Ectodermal cell (in vitro differentiated cells): Measurements from ENCODE around the gene RPA3.

Experiments
- H3K27ac ChIP-seq: 2 replicates; pipeline ENCODE4 v1.7.0; 2013; ENCODE audit warnings: mild to moderate bottlenecking, low read depth, low read length; ENCODE audit not compliant: insufficient read depth, poor library complexity, severe bottlenecking
- H3K27me3 ChIP-seq: 2 replicates; pipeline ENCODE4 v1.7.0; 2013; ENCODE audit warnings: mild to moderate bottlenecking, low read length; ENCODE audit not compliant: insufficient read depth, control insufficient read depth, poor library complexity, severe bottlenecking
- H3K36me3 ChIP-seq: one replicate; pipeline ENCODE4 v1.7.0; 2013; ENCODE audit warnings: low read length; ENCODE audit not compliant: control insufficient read depth, insufficient read depth
- H3K4me1 ChIP-seq: one replicate; pipeline ENCODE4 v1.7.0; 2013; ENCODE audit warnings: low read length; ENCODE audit not compliant: control insufficient read depth, insufficient read depth
- H3K4me3 ChIP-seq: 2 replicates; pipeline ENCODE4 v1.7.0; 2013; ENCODE audit warnings: low read depth, low read length, control low read depth; ENCODE audit not compliant: insufficient read depth
- H3K9me3 ChIP-seq: 2 replicates; pipeline ENCODE4 v1.7.0; 2013; ENCODE audit warnings: mild to moderate bottlenecking, low read length, moderate library complexity; ENCODE audit not compliant: control insufficient read depth
- WGBS, 2 experiments: methylation state at CpG; one replicate each; pipeline ENCODE4 v1.1.7; 2013; ENCODE audit warnings: missing lambda C conversion rate in 2 of 2; 5-methylcytosine and 5-hydroxymethylcytosine counted together

Gene RPA3

GRCh38 chr7:7707246-7707645 lies 11.2 kb downstream of the RPA3 start:
- no peaks in the 10 kb centered on the region for H3K27me3 ChIP-seq
- H3K36me3 ChIP-seq, result no peaks in the 10 kb centered on the region
- no peak overlapping the region for H3K27ac ChIP-seq
- H3K4me1 ChIP-seq, result peaks cover 11% of the 10 kb centered on the region
- H3K9me3 ChIP-seq, result no peaks in the 10 kb centered on the region
- H3K4me3 ChIP-seq, result no peak overlapping the region
- WGBS, 2 experiments, result 89 to 97% methylated on average over 2 of the region's 2 CpGs

GRCh38 chr7:7706556-7707172 lies 11.7 kb downstream of the RPA3 start:
- H3K27ac ChIP-seq, result no peak overlapping the region
- 84 to 97% methylated on average over 4 of the region's 4 CpGs for WGBS, 2 experiments
- no peaks in the 10 kb centered on the region for H3K36me3 ChIP-seq
- peaks cover 11% of the 10 kb centered on the region for H3K4me1 ChIP-seq
- H3K9me3 ChIP-seq, result no peaks in the 10 kb centered on the region
- H3K4me3 ChIP-seq, result no peak overlapping the region
- H3K27me3 ChIP-seq, result no peaks in the 10 kb centered on the region

GRCh38 chr7:7706101-7706511 lies 12.3 kb downstream of the RPA3 start:
- Histone ChIP-seq H3K27ac (no peak overlapping the region), H3K4me1 (peaks cover 11% of the 10 kb centered on the region), H3K4me3 (no peak overlapping the region), H3K27me3 (no peaks in the 10 kb centered on the region), H3K9me3 (no peaks in the 10 kb centered on the region), H3K36me3 (no peaks in the 10 kb centered on the region)
- whole genome bisulfite sequencing, 2 experiments, result 89 to 93% methylated on average over 1 of the region's 1 CpG

- H3K4me1 ChIP-seq, result peaks cover 11% of the 10 kb centered on the region
- H3K27ac ChIP-seq, result no peak overlapping the region
- WGBS, 2 experiments, result 80 to 100% methylated on average over 1 to 2 of the region's 2 CpGs
- no peaks in the 10 kb centered on the region for H3K36me3 ChIP-seq
- no peaks in the 10 kb centered on the region for H3K27me3 ChIP-seq
- H3K9me3 ChIP-seq, result no peaks in the 10 kb centered on the region
- H3K4me3 ChIP-seq, result no peak overlapping the region
Observed at GRCh38 chr7:7705318-7705717, 13.1 kb downstream of the RPA3 start.

GRCh38 chr7:7704867-7705266 lies 13.5 kb downstream of the RPA3 start:
- H3K4me1 ChIP-seq, result peaks cover 11% of the 10 kb centered on the region
- no peaks in the 10 kb centered on the region for H3K36me3 ChIP-seq
- H3K9me3 ChIP-seq, result no peaks in the 10 kb centered on the region
- WGBS, 2 experiments, result 85 to 96% methylated on average over 4 of the region's 4 CpGs
- H3K27me3 ChIP-seq, result no peaks in the 10 kb centered on the region
- H3K27ac ChIP-seq, result no peak overlapping the region
- no peak overlapping the region for H3K4me3 ChIP-seq

- H3K36me3 ChIP-seq, result no peaks in the 10 kb centered on the region
- no peak overlapping the region for H3K4me3 ChIP-seq
- no peaks in the 10 kb centered on the region for H3K27me3 ChIP-seq
- WGBS, 2 experiments, result 94 to 97% methylated on average over 7 of the region's 7 CpGs
- no peaks in the 10 kb centered on the region for H3K9me3 ChIP-seq
- H3K27ac ChIP-seq, result no peak overlapping the region
- H3K4me1 ChIP-seq, result peaks cover 6% of the 10 kb centered on the region
Observed at GRCh38 chr7:7703427-7703826, 15.0 kb downstream of the RPA3 start.

- H3K4me1 ChIP-seq, result peaks cover 4% of the 10 kb centered on the region
- H3K27me3 ChIP-seq, result no peaks in the 10 kb centered on the region
- no peaks in the 10 kb centered on the region for H3K36me3 ChIP-seq
- H3K9me3 ChIP-seq, result no peaks in the 10 kb centered on the region
- 91 to 94% methylated on average over 3 to 4 of the region's 4 CpGs for WGBS, 2 experiments
- H3K27ac ChIP-seq, result no peak overlapping the region
- no peak overlapping the region for H3K4me3 ChIP-seq
Observed at GRCh38 chr7:7702826-7703225, 15.6 kb downstream of the RPA3 start.

GRCh38 chr7:7701527-7701926 lies 16.9 kb downstream of the RPA3 start:
- H3K27ac ChIP-seq, result no peak overlapping the region
- 92 to 95% methylated on average over 1 of the region's 1 CpG for WGBS, 2 experiments
- H3K27me3 ChIP-seq, result no peaks in the 10 kb centered on the region
- H3K9me3 ChIP-seq, result no peaks in the 10 kb centered on the region
- no peak overlapping the region for H3K4me3 ChIP-seq
- no peaks in the 10 kb centered on the region for H3K36me3 ChIP-seq
- H3K4me1 ChIP-seq, result no peaks in the 10 kb centered on the region

- H3K36me3 ChIP-seq, result no peaks in the 10 kb centered on the region
Observed at GRCh38 chr7:7699970-7700369, 18.4 kb downstream of the RPA3 start.

GRCh38 chr7:7699380-7699779 lies 19.0 kb downstream of the RPA3 start:
- no peaks in the 10 kb centered on the region for H3K4me1 ChIP-seq
- no peak overlapping the region for H3K27ac ChIP-seq
- no peaks in the 10 kb centered on the region for H3K27me3 ChIP-seq
- H3K36me3 ChIP-seq, result no peaks in the 10 kb centered on the region
- H3K9me3 ChIP-seq, result no peaks in the 10 kb centered on the region
- no peak overlapping the region for H3K4me3 ChIP-seq

More at GRCh38 chr7:7699970-7700369, 18.4 kb downstream of the RPA3 start:
- H3K27ac ChIP-seq, result no peak overlapping the region
- H3K9me3 ChIP-seq, result no peaks in the 10 kb centered on the region
- H3K4me1 ChIP-seq, result no peaks in the 10 kb centered on the region
- no peaks in the 10 kb centered on the region for H3K27me3 ChIP-seq
- no peak overlapping the region for H3K4me3 ChIP-seq

GRCh38 chr7:7698930-7699329 lies 19.5 kb downstream of the RPA3 start:
- no peak overlapping the region for H3K4me3 ChIP-seq
- no peaks in the 10 kb centered on the region for H3K27me3 ChIP-seq
- H3K9me3 ChIP-seq, result no peaks in the 10 kb centered on the region
- no peaks in the 10 kb centered on the region for H3K36me3 ChIP-seq
- 86 to 100% methylated on average over 2 of the region's 2 CpGs for WGBS, 2 experiments
- H3K27ac ChIP-seq, result no peak overlapping the region
- H3K4me1 ChIP-seq, result no peaks in the 10 kb centered on the region
